Activated T-helper 2 cell treated with anti-CD3 and anti-CD28 coated beads, Interferon-gamma antibody, Interleukin-2, Interleukin-4, amounts not matched to agents 10 μg/mL and 5 μg/mL and 100 μg/mL, durations not matched to agents 14 hours and 24 hours and 36 hours (primary cell): ENCODE data around the gene OLFML3. TPM values are rescaled to one million over a fixed set of nuclear protein-coding genes. Genes with fewer than 3 reads are reported as not detected.

Experiments used
- DNase-seq: peaks from one replicate; pipeline ENCODE4 v3.0.0; 2021; ENCODE audit warnings: low spot score
- H3K27ac Mint-ChIP-seq: one replicate; pipeline ENCODE4 v1.8.0; 2021; ENCODE audit warnings: mixed read lengths
- H3K27me3 Mint-ChIP-seq: one replicate; pipeline ENCODE4 v1.8.0; 2021; ENCODE audit warnings: low read depth, mixed read lengths
- H3K36me3 Mint-ChIP-seq: one replicate; pipeline ENCODE4 v1.8.0; 2021; ENCODE audit warnings: low read depth, mixed read lengths
- H3K4me1 Mint-ChIP-seq: one replicate; pipeline ENCODE4 v1.8.0; 2021; ENCODE audit warnings: low read depth, mixed read lengths
- H3K4me3 Mint-ChIP-seq: one replicate; pipeline ENCODE4 v1.8.0; 2021; ENCODE audit warnings: low read depth, mild to moderate bottlenecking, moderate library complexity, mixed read lengths
- H3K9me3 Mint-ChIP-seq: one replicate; pipeline ENCODE4 v1.8.0; 2021; ENCODE audit warnings: mixed read lengths
- intact Hi-C: fragments of 100-400 bp; cut with micrococcal nuclease; formaldehyde crosslinking; loops from one replicate; pipeline ENCODE4 v1.15.1; 2023
- total RNA-seq: library from RNA; stranded (reverse); gene quantifications from 2 replicates; pipeline ENCODE4 v1.2.3, GENCODE V29; 2022

Gene OLFML3
- total RNA-seq = 0.11 and 0.18 TPM in 2 replicates

GRCh38 chr1:113978863-113979702 is at the start of gene OLFML3:
TSS of gene OLFML3 (plus strand) at chr1:113979474. CDS start at chr1:113979517, 43 bp downstream.
- peaks cover 39% of the 10 kb centered on the region for H3K4me1 Mint-ChIP-seq
- H3K27me3 Mint-ChIP-seq = no peaks in the 10 kb centered on the region
- intact Hi-C loops = loop anchor here (1.0 to 5.0 kb wide), 4 partner anchors 47 to 693 kb away; partner anchors contain the start of gene DENND2C
- H3K36me3 Mint-ChIP-seq = peaks cover 19% of the 10 kb centered on the region
- H3K27ac Mint-ChIP-seq = peak within 1 kb of the TSS; percentile 32
- DNase-seq = no peak
- H3K9me3 Mint-ChIP-seq = no peaks in the 10 kb centered on the region
- no peak within 1 kb of the TSS for H3K4me3 Mint-ChIP-seq

DNA sequence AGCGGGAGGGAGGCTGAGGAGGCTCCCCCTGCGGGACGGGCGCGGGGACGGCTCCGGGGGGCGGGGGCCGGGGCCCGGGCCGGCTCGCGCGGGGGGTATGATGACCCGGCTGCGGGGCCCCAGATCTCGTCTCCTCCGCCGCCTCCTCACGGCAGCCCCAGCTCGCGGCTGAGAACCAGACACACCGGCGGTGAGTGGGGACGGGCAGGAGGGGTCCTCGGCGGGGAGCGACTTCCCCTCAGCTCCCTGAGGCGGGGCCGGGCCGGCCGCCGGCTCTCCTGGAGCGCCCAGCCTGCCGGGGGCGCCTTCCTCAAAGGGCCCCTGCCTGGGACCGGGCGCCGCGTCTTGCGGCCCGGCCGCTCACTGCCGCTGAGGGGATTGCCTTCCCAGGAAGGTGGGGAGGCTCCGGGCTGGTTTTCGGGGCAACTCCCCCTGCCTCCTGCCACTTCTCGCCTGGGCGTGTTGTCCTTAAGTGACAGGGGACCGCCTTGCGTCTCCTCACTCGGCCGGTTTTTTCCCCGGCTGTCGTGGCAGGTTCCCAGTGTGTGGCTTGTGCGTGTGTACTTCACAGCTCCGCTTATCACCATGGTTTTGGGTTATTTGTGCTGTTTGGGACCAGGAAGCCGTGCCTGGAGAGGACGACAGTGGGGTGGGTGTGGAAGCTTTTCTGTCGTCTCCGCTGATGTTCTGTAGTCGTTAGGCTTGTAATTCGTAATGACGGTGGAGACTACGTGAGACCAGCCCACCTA is 49.4 kb upstream of the OLFML3 start:
- H3K4me3 Mint-ChIP-seq = peak overlapping the region; percentile 97
- intact Hi-C loops = loop anchor here (1.0 to 5.0 kb wide), 10 partner anchors 25 to 973 kb away; partner anchors contain the start of genes DCLRE1B, OLFML3, PHTF1 and RSBN1
- no peaks in the 10 kb centered on the region for H3K9me3 Mint-ChIP-seq
- no peaks in the 10 kb centered on the region for H3K27me3 Mint-ChIP-seq
- peak; percentile 62 for DNase-seq
- peaks cover 24% of the 10 kb centered on the region for H3K36me3 Mint-ChIP-seq
- peak overlapping the region; percentile 99 for H3K27ac Mint-ChIP-seq
- H3K4me1 Mint-ChIP-seq = peaks cover 50% of the 10 kb centered on the region

- Mint-ChIP-seq H3K36me3 (peaks cover 30% of the 10 kb centered on the region), H3K9me3 (no peaks in the 10 kb centered on the region), H3K4me3 (peak overlapping the region; percentile 97), H3K27me3 (no peaks in the 10 kb centered on the region), H3K4me1 (peaks cover 57% of the 10 kb centered on the region), H3K27ac (peak overlapping the region; percentile 99)
- intact Hi-C loops = loop anchor here (1.0 to 5.0 kb wide), 8 partner anchors 10 to 828 kb away; partner anchors contain the start of genes OLFML3, PHTF1, RSBN1 and TRIM33
- peak; percentile 67 for DNase-seq
Measured at GRCh38 chr1:113930499-113931161, 48.6 kb upstream of the OLFML3 start.

- H3K4me1 Mint-ChIP-seq = peaks cover 61% of the 10 kb centered on the region
- H3K9me3 Mint-ChIP-seq = no peaks in the 10 kb centered on the region
- H3K36me3 Mint-ChIP-seq = peaks cover 35% of the 10 kb centered on the region
- H3K4me3 Mint-ChIP-seq = peak overlapping the region; percentile 97
- intact Hi-C loops = loop anchor here (1.0 to 5.0 kb wide), 6 partner anchors 9 to 827 kb away; partner anchors contain the start of genes OLFML3, PHTF1 and TRIM33
- DNase-seq = no peak
- H3K27ac Mint-ChIP-seq = peak overlapping the region; percentile 99
- H3K27me3 Mint-ChIP-seq = no peaks in the 10 kb centered on the region
Measured at GRCh38 chr1:113931451-113931851, 47.8 kb upstream of the OLFML3 start.

DNA sequence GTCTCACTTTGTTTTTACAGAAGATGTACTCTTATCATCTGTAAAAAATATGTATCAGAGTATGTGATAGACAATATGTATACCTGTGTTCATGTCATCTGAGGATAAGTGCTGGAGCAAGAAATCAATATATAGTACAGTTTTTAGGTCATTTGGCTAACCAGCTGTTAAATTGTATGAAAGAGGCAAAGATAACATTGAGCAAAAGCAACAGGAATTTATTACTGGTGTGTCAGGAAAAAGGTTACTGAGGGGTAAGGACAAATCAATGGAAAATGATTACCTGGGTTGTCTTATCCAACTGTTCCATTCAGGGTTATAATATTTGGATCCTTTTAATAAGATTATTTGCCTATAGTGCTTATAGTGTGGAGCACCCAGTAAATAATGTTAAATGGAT is 45.3 kb upstream of the OLFML3 start:
- Mint-ChIP-seq H3K4me3 (peak overlapping the region; percentile 97), H3K27me3 (no peaks in the 10 kb centered on the region), H3K36me3 (peaks cover 47% of the 10 kb centered on the region), H3K9me3 (no peaks in the 10 kb centered on the region), H3K27ac (peak overlapping the region; percentile 75), H3K4me1 (peaks cover 73% of the 10 kb centered on the region)
- DNase-seq = no peak
- intact Hi-C loops = loop anchor here (5.0 kb wide), 2 partner anchors 43 to 177 kb away; partner anchors contain the start of genes OLFML3 and PHTF1

DNA sequence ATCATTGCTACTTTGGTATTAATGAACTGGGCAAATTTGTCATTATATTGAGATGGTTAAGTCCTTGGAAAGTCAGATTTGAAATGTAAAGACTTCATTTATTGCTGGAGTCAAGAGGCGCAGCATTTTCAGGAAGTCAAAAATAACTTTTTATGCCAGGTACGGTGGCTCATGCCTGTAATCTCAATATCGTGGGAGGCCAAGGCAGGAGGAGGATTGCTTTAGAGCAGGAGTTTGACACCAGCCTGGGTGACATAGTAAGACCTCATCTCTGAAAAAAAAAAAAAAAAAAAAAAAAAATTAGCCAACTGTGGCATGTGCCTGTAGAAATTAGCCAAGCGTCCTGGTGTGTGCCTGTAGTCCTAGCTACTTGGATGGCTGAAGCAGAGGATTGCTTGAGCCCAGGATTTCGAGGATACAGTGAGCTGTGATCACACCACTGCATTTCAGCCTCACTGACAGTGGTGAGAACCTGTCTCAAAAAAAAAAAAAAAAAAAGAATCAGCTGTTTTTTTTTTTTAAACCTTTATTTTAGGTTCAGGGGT is 44.7 kb upstream of the OLFML3 start:
- H3K9me3 Mint-ChIP-seq = no peaks in the 10 kb centered on the region
- peaks cover 78% of the 10 kb centered on the region for H3K4me1 Mint-ChIP-seq
- H3K27ac Mint-ChIP-seq = no peak overlapping the region
- no peaks in the 10 kb centered on the region for H3K27me3 Mint-ChIP-seq
- no peak overlapping the region for H3K4me3 Mint-ChIP-seq
- DNase-seq = no peak
- intact Hi-C loops = loop anchor here (5.0 kb wide), 2 partner anchors 43 to 177 kb away; partner anchors contain the start of genes OLFML3 and PHTF1
- peaks cover 52% of the 10 kb centered on the region for H3K36me3 Mint-ChIP-seq

GRCh38 chr1:113935176-113935575 is 44.1 kb upstream of the OLFML3 start:
- no peak overlapping the region for H3K4me3 Mint-ChIP-seq
- H3K27ac Mint-ChIP-seq = no peak overlapping the region
- H3K36me3 Mint-ChIP-seq = peaks cover 54% of the 10 kb centered on the region
- H3K27me3 Mint-ChIP-seq = no peaks in the 10 kb centered on the region
- no peak for DNase-seq
- H3K4me1 Mint-ChIP-seq = peaks cover 84% of the 10 kb centered on the region
- intact Hi-C loops = no loop called here
- H3K9me3 Mint-ChIP-seq = no peaks in the 10 kb centered on the region

GRCh38 chr1:113935970-113936369 is 43.3 kb upstream of the OLFML3 start:
- Mint-ChIP-seq H3K4me3 (no peak overlapping the region), H3K27ac (peak overlapping the region; percentile 26), H3K4me1 (peaks cover 86% of the 10 kb centered on the region), H3K9me3 (no peaks in the 10 kb centered on the region), H3K36me3 (peaks cover 60% of the 10 kb centered on the region), H3K27me3 (no peaks in the 10 kb centered on the region)
- DNase-seq = no peak
- intact Hi-C loops = no loop called here

- Mint-ChIP-seq H3K27ac (peak overlapping the region; percentile 63), H3K27me3 (no peaks in the 10 kb centered on the region), H3K4me3 (peak overlapping the region; percentile 27), H3K36me3 (peaks cover 67% of the 10 kb centered on the region), H3K4me1 (peaks cover 79% of the 10 kb centered on the region), H3K9me3 (no peaks in the 10 kb centered on the region)
- intact Hi-C loops = no loop called here
- no peak for DNase-seq
Measured at GRCh38 chr1:113937146-113937545, 42.1 kb upstream of the OLFML3 start.

GRCh38 chr1:113938192-113938591 is 41.1 kb upstream of the OLFML3 start:
- intact Hi-C loops = no loop called here
- Mint-ChIP-seq H3K9me3 (peaks cover 2% of the 10 kb centered on the region), H3K4me3 (no peak overlapping the region), H3K4me1 (peaks cover 74% of the 10 kb centered on the region), H3K27me3 (no peaks in the 10 kb centered on the region), H3K27ac (peak overlapping the region; percentile 70), H3K36me3 (peaks cover 67% of the 10 kb centered on the region)
- DNase-seq = no peak

- Mint-ChIP-seq H3K4me1 (peaks cover 66% of the 10 kb centered on the region), H3K27me3 (no peaks in the 10 kb centered on the region), H3K9me3 (peaks cover 9% of the 10 kb centered on the region), H3K36me3 (peaks cover 68% of the 10 kb centered on the region), H3K4me3 (peak overlapping the region; percentile 57), H3K27ac (peak overlapping the region; percentile 83)
- intact Hi-C loops = loop anchor here (1.0 kb wide), 1 partner anchor 9 kb away; no protein-coding TSS in a partner anchor
- DNase-seq = no peak
Measured at GRCh38 chr1:113940365-113941244, 38.7 kb upstream of the OLFML3 start.
